ENCODE measurements around the gene CD4. TPM values are rescaled to one million over a fixed set of nuclear protein-coding genes. Genes with fewer than 3 reads are reported as not detected.

Gene CD4
- polyA plus RNA-seq, 1 of the 3 experiments (the other 2 are of a cell fraction): 0.02 TPM

DNA sequence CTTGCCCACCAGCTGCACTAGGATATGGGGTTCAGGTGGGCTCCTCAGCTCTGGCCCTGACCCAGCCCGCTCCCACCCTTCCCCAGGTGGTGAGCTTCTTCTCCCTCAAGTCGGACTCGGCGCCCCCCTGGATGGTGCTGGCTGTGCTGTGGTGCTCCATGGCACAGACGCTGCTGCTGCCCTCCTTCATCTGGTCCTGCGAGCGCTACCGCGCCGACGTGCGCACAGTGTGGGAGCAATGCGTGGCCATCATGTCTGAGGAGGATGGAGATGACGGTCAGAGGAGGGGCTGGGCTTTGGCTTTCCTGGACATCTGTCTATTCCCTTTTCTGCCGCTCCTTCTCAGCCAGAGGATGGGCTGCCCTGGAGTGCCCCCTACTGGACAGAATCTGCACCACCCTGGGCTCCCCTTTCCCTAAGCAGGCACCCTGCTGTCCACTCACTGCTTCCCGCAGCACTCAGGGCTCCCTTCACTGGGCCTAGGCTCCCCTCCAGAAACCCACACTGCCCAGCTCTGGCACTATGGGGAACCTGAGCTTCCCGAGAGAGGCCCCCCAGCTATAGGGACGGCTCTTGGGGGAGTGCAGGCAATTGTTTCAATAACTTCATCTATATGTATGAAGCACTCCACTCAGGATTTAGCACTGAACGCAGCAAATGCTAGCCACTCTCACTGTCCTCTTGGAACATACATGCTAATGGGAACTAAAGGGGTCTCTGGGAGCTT lies 36.2 kb downstream of the CD4 start (continued):
- TF ChIP-seq, protein P1, sequence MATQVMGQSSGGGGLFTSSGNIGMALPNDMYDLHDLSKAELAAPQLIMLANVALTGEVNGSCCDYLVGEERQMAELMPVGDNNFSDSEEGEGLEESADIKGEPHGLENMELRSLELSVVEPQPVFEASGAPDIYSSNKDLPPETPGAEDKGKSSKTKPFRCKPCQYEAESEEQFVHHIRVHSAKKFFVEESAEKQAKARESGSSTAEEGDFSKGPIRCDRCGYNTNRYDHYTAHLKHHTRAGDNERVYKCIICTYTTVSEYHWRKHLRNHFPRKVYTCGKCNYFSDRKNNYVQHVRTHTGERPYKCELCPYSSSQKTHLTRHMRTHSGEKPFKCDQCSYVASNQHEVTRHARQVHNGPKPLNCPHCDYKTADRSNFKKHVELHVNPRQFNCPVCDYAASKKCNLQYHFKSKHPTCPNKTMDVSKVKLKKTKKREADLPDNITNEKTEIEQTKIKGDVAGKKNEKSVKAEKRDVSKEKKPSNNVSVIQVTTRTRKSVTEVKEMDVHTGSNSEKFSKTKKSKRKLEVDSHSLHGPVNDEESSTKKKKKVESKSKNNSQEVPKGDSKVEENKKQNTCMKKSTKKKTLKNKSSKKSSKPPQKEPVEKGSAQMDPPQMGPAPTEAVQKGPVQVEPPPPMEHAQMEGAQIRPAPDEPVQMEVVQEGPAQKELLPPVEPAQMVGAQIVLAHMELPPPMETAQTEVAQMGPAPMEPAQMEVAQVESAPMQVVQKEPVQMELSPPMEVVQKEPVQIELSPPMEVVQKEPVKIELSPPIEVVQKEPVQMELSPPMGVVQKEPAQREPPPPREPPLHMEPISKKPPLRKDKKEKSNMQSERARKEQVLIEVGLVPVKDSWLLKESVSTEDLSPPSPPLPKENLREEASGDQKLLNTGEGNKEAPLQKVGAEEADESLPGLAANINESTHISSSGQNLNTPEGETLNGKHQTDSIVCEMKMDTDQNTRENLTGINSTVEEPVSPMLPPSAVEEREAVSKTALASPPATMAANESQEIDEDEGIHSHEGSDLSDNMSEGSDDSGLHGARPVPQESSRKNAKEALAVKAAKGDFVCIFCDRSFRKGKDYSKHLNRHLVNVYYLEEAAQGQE (IDR thresholded peaks at IDR 0.05; ENCODE audit: low read depth, low read length): no peak
- TF ChIP-seq RXRA (IDR thresholded peaks at IDR 0.05; ENCODE audit: borderline replicate concordance, low read depth) (no peak), TCF12 (IDR thresholded peaks at IDR 0.05) (no peak; the same call in 1 of the 2 replicates), TEAD4 (IDR thresholded peaks at IDR 0.05; ENCODE audit: borderline replicate concordance, insufficient read depth) (no peak), GATA2 (CRISPR knock-in tag; IDR thresholded peaks at IDR 0.05) (no peak), FOSL2 (IDR thresholded peaks at IDR 0.05; ENCODE audit: borderline replicate concordance, low read depth) (no peak), RCOR1 (IDR thresholded peaks at IDR 0.05; ENCODE audit: low read length) (peak; percentile 61; the same call in 1 of the 2 replicates), ELF1 (IDR thresholded peaks at IDR 0.05) (no peak), EZH2phosphoT487 (IDR thresholded peaks at IDR 0.05; ENCODE audit: borderline replicate concordance, low read depth) (no peak), NRF1 (IDR thresholded peaks at IDR 0.05; ENCODE audit: low read depth, low read length) (no peak), EP300 (IDR thresholded peaks at IDR 0.05; ENCODE audit: borderline replicate concordance in 1 of 2, low read depth in 1 of 2, low read length in 1 of 2) (no peak; a peak in 1 of 4 replicates), SMC3 (IDR thresholded peaks at IDR 0.05; ENCODE audit: low read depth, low read length) (peak; percentile 78), SIN3A (IDR thresholded peaks at IDR 0.05; ENCODE audit: borderline replicate concordance, low read depth, low read length) (no peak; the same call in 1 of the 2 replicates), POLR2AphosphoS5 (IDR thresholded peaks at IDR 0.05; ENCODE audit: low read depth, low read length) (no peak), RFX5 (IDR thresholded peaks at IDR 0.05; ENCODE audit: low read length) (no peak), JUND (IDR thresholded peaks at IDR 0.05) (no peak), YY1 (IDR thresholded peaks at IDR 0.05; ENCODE audit: low read depth) (no peak), RAD21 (IDR thresholded peaks at IDR 0.05; ENCODE audit: low read length) (peak; percentile 94), MXI1 (IDR thresholded peaks at IDR 0.05; ENCODE audit: low read depth, low read length) (peak; percentile 64), FOXJ3 (CRISPR knock-in tag; IDR thresholded peaks at IDR 0.05) (no peak), MEF2A (IDR thresholded peaks at IDR 0.05; ENCODE audit: borderline replicate concordance, low read depth) (no peak)
- TF ChIP-seq, protein P2, sequence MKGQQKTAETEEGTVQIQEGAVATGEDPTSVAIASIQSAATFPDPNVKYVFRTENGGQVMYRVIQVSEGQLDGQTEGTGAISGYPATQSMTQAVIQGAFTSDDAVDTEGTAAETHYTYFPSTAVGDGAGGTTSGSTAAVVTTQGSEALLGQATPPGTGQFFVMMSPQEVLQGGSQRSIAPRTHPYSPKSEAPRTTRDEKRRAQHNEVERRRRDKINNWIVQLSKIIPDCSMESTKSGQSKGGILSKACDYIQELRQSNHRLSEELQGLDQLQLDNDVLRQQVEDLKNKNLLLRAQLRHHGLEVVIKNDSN (IDR thresholded peaks at IDR 0.05; ENCODE audit: borderline replicate concordance, low read depth): no peak
- TF ChIP-seq, protein P3, sequence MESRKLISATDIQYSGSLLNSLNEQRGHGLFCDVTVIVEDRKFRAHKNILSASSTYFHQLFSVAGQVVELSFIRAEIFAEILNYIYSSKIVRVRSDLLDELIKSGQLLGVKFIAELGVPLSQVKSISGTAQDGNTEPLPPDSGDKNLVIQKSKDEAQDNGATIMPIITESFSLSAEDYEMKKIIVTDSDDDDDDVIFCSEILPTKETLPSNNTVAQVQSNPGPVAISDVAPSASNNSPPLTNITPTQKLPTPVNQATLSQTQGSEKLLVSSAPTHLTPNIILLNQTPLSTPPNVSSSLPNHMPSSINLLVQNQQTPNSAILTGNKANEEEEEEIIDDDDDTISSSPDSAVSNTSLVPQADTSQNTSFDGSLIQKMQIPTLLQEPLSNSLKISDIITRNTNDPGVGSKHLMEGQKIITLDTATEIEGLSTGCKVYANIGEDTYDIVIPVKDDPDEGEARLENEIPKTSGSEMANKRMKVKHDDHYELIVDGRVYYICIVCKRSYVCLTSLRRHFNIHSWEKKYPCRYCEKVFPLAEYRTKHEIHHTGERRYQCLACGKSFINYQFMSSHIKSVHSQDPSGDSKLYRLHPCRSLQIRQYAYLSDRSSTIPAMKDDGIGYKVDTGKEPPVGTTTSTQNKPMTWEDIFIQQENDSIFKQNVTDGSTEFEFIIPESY (IDR thresholded peaks at IDR 0.05; ENCODE audit: borderline replicate concordance, low read depth): no peak
- TF ChIP-seq, protein P4, sequence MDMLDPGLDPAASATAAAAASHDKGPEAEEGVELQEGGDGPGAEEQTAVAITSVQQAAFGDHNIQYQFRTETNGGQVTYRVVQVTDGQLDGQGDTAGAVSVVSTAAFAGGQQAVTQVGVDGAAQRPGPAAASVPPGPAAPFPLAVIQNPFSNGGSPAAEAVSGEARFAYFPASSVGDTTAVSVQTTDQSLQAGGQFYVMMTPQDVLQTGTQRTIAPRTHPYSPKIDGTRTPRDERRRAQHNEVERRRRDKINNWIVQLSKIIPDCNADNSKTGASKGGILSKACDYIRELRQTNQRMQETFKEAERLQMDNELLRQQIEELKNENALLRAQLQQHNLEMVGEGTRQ (IDR thresholded peaks at IDR 0.05; ENCODE audit: borderline replicate concordance, low read depth, low read length): no peak
